GM19099 (cell line): ENCODE data around the gene ARHGAP15.

Source experiments
- POLR2A ChIP-seq: IDR thresholded peaks from 3 replicates; pipeline ENCODE4 v1.6.1; 2011; ENCODE audit warnings: low read depth; ENCODE audit not compliant: insufficient read length; ENCODE audit errors: extremely low read depth

The ARHGAP15 gene

GRCh38 chr2:143294068-143294467 is 164.8 kb downstream of the ARHGAP15 start:
- TF ChIP-seq POLR2A: no peak

- no peak for TF ChIP-seq POLR2A
Measured at GRCh38 chr2:143296089-143296488, 166.9 kb downstream of the ARHGAP15 start.

GRCh38 chr2:143297182-143297581 is 168.0 kb downstream of the ARHGAP15 start:
- no peak for TF ChIP-seq POLR2A

GRCh38 chr2:143300536-143300935 is 171.3 kb downstream of the ARHGAP15 start:
- no peak for TF ChIP-seq POLR2A

GRCh38 chr2:143311426-143311825 is 182.2 kb downstream of the ARHGAP15 start:
- no peak for TF ChIP-seq POLR2A

GRCh38 chr2:143312441-143312840 is 183.2 kb downstream of the ARHGAP15 start:
- TF ChIP-seq POLR2A: no peak

- TF ChIP-seq POLR2A: no peak
Measured at GRCh38 chr2:143313861-143314260, 184.6 kb downstream of the ARHGAP15 start.

GRCh38 chr2:143321994-143322393 is 192.8 kb downstream of the ARHGAP15 start:
- no peak for TF ChIP-seq POLR2A

GRCh38 chr2:143329288-143329687 is 200.1 kb downstream of the ARHGAP15 start:
- TF ChIP-seq POLR2A: no peak

- no peak for TF ChIP-seq POLR2A
Measured at GRCh38 chr2:143333168-143333791, 204.1 kb downstream of the ARHGAP15 start.

- TF ChIP-seq POLR2A: no peak
Measured at GRCh38 chr2:143333847-143334246, 204.6 kb downstream of the ARHGAP15 start.

GRCh38 chr2:143334837-143335236 is 205.6 kb downstream of the ARHGAP15 start:
- TF ChIP-seq POLR2A: no peak

GRCh38 chr2:143336719-143337210 is 207.5 kb downstream of the ARHGAP15 start:
- no peak for TF ChIP-seq POLR2A

- TF ChIP-seq POLR2A: no peak
Measured at GRCh38 chr2:143341478-143341877, 212.3 kb downstream of the ARHGAP15 start.

- no peak for TF ChIP-seq POLR2A
Measured at GRCh38 chr2:143344780-143345179, 215.6 kb downstream of the ARHGAP15 start.

GRCh38 chr2:143345887-143346787 is 216.9 kb downstream of the ARHGAP15 start:
- no peak for TF ChIP-seq POLR2A
